HG03439 (cell line): ENCODE data around the gene CECR2.
"Not testable (repeated sequence)": the region's sequence is repeated elsewhere in the genome, so short reads cannot be mapped to it uniquely, and the experiment has no call there.

Source experiments
- ATAC-seq: cut with Tn5 transposase; IDR thresholded peaks from one replicate; pipeline ENCODE4 v1.9.1; 2021; ENCODE audit warnings: mild to moderate bottlenecking, moderate library complexity; ENCODE audit not compliant: unreplicated experiment

Gene CECR2

DNA sequence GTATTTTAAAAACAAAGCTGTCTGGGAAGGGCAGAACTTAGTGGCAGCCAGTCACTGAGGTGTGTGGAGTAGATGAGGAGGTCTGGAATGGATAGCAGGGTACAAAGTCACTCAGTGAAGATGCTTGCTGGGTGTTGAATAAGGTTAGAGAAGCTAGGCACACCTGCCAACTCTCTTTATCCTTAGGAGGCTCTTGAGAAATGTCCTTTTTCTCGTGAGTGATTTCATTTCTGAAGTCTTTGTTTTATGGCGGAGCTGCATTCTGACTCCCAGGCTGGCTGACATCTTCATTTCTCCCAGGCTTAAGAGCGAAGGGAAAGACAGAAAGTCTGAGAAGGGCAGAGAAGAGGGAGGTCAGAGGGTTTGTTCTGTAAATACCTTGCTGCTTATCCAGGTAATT is 31.0 kb downstream of the CECR2 start:
- no peak for ATAC-seq

DNA sequence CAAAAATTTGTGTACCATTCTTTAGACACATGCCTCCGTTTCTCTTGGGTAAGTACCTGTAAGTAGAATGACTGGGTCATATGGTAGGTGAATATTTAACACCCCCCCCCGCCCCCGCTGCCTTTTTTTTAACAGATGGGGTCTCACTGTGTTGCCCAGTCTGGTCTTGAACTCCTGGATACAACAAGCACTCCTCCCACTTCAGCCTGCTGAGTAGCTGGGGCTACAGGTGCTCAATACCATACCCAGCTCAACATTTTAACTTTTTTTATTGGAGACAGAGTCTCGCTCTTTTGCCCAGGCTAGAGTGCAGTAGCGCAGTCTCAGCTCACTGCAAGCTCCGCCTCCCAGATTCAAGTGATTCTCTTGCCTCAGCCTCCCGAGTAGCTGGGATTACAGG is 32.5 kb downstream of the CECR2 start:
- ATAC-seq: no peak

DNA sequence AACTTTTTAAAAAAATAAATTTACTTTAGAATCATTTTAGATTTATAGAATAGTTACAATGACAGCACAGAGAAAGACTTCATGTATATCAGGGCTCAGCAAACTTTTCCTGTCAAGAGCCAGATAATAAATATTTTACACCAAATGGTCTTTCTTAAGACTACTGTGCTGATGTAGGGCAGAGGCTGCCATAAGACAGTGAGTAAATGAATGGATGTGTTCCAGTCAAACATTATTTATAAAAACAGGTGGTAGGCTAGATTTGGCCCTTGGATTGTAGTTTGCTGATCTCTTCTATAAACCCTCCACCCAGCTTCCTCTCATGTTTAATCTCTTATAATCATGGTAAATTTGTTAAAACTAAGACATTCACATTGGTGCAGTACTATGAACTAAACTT is 33.0 kb downstream of the CECR2 start:
- no peak for ATAC-seq

DNA sequence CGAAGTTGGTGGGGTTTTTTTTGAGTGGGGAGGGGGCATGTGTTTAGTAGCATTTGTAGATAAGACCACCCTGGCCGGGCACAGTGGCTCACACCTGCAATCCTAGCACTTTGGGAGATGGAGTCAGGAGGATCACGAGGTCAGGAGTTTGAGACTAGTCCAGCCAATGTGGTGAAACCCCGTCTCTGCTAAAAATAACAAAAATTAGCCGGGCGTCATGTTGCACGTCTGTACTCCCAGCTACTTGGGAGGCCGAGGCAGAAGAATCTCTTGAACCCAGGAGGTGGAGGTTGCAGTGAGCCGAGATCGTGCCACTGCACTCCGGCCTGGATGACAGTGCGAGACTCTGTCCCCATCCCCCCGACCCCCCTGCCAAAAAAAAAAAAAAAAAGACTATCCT is 34.6 kb downstream of the CECR2 start:
- ATAC-seq: no peak

DNA sequence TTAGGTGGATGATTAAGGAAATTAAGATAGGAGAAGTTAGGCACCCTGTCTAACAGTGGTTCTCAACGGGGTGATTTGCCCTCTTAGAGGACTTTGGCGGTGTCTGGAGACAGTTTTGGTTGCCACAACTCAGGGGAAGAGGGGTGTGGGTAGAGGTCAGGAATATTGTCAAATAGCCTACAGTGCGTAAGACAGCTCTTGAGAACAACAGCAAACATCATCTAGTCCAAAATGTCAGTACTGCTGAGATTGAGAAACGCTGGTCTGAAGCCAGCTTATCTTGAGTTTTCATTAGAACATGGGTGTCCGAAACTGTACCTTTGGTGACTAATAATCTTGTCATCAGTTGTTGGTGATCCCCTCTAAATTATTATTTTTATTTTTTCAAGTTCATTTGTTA is 38.4 kb downstream of the CECR2 start:
- ATAC-seq: no peak

DNA sequence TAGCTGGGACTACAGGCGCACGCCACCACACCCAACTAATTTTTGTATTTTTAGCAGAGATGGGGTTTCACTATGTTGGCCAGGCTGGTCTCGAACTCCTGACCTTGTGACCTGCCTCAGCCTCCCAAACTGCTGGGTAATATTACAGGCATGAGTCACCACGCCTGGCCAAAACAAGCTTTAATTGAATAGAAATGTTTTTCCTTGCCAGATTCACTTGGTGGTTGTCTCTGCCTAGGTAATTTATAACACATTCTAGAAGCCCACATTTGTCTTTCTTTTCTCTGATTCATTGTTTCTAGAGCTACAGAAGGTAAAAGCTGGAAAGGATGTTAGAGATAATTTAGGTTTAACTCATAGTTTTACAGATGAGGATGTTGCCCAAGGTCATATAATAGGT is 41.3 kb downstream of the CECR2 start:
- ATAC-seq: no peak

DNA sequence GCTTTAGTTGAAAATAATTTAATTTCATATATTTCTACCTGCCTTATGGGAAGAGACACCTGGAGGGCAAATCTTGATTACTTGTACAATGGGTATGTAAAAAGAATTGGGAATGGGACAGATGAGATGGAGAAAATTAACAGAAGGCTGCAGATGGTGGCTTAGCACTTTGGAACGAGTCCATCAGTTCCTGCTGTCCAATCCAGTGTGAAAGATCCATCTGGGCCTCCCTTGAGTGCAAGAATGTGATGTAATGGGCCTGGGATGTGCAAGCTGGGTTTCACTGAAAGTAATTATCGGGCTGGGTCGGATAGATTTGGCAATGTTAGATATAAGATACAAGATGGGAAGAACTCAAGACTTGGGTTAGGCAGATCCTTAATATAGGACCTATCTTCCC is 42.0 kb downstream of the CECR2 start:
- no peak for ATAC-seq

DNA sequence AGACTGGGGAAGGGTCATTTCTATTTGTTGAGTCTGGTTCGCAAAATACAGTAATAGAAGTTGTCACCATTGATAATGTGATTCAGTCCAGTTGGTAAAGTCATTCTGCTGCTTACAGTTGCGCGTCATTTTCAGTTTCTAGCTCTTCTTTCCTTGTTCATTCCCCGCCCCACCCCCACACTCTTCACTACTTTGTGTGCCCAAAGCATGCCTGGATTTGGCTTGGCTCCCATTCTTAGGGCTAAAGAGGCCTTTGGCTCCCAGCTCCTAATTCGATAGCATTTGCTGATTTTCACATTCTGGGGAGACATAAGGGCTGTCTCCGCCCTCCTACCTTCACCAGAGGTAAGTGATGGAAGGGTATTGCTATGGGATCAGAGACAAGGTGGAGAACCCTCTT is 43.0 kb downstream of the CECR2 start:
- no peak for ATAC-seq

DNA sequence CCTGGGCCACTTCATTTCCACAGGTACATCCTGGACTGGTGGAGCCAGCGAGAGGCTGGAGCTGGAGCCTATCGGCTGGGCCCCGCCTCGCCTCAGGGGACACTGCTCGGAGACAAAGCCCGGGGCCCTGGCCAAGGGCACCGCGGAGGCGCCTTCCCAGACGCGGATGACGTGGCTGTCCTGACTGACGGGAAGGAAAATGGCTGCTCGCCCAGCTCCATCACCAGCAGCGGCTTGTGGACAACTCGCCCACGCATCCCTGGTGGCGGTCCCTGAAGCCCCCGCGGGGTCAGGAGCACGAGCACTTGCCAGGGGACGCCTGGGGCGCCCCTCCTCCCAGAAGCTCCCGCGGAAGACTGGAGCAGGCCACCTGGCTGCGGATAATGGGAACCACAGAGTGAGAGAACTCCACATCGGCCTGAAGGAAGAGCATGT is 49.6 kb downstream of the CECR2 start:
- no peak for ATAC-seq

DNA sequence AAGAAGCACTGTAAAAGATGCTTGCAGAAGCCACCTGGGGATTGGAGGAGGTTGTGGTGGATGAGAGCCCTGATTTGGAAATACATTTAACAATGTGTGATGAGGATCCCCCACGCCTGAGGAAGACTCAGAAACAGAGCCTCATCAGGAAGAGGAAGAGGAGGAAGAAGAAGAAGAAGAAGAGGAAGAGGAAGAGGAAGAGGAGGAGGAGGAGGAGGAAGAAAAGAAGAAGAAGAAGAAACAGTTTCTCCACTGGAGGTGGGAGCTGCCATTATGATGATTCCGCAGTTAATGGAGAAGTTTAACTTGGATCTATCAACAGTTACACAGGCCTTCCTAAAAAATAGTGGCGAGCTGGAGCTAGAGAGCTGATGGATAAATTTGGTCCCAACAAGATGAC is 50.1 kb downstream of the CECR2 start:
- ATAC-seq: no peak

DNA sequence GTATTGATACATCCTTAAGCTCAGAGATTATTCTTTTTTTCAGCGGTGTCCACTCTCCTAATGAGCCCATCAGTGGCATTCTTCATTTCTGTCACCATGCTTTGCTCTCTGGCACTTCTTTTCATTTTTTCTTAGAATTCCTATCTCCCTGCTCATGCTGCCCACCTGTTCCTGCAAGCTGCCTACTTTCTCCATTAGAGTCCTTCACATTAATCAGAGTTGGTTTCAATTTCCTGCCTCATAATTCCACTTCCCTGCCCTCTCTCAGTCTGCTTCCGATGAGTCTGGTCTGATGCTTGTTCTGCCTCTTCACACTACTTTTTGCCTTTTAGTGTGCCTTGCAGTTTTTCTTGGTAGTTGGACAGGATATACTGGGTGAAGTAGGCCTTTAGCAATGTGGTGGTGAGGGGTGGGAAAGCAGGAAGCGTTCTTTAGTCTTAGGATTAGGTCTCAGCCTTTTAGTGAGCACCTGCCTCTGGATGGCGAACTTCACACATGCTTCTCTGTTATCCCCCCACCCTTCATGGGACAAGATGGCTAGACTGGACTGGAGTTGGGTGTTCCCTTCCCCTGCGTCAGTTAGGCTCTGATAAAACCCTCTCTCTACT is 53.6 kb downstream of the CECR2 start:
- ATAC-seq: no peak

DNA sequence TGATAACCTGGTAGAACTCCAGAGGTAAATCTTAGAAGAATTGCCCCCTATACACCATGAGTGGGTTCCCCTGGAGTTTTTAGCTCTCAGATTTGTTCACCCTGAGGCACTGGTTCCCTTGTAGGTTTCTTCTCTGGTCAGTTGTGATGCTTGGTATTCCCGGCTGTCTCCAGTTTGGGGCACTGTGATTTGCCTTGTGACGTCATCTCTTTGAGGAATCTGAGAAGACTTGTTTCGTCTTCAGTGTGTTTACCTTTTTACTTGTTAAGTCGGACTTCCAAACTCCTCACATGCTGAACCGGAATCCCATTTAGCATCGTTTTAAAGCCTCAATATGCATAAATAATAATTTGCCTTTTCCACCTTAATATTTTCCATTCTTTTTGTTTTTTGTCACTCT is 54.4 kb downstream of the CECR2 start:
- ATAC-seq: no peak

DNA sequence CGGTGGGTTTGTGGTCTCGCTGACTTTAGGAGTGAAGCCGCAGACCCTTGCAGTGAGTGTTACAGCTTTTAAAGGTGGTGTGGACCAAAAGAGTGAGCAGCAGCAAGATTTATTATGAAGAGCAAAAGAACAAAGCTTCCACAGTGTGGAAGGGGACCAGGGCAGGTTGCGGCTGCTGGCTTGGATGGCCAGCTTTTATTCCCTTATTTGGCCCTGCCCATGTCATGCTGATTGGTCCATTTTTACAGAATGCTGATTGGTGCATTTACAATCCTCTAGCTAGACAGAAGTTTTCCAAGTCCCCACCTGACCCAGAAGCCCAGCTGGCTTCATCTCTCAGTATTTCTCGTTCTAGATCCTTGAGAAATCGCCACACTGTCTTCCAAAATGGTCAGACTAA is 58.3 kb downstream of the CECR2 start:
- ATAC-seq: not testable (repeated sequence)

DNA sequence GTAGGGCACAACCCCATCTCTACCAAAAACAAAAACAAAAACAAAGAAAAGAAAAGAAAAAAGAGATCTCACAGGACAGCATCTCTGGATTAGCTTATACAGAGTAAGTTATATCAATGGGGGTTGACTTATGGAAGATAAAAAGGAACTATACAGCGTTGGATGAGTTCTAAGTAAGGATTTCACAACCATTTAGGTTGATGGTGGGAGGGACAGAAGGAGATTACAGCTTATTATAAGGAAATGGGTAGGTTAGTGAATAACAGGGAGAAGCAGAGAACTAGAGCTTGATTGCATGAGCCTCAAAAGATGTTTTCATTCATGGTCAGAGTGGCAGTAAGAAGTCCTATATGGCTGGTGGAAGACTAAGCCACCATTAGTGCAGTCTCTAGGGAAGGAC is 60.3 kb downstream of the CECR2 start:
- no peak for ATAC-seq

DNA sequence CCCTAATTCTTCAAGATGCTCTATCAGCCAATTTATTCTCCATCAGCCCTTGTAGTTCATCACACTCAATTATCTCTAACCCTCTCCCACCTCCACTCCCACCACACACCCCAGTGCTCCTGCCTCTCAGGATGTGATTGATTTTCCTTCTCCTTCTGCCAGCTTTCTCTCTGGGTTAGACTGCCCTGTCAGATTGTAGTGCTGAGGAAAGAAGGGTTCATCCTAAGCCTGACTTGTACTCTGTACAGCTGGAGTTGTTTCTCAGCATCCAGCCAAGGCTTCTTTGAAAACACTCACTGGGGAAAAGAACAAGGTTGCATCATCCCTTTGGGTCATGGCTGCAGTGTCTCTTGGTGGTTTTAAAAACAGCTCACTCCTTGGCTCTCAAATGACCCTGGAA is 61.2 kb downstream of the CECR2 start:
- no peak for ATAC-seq

DNA sequence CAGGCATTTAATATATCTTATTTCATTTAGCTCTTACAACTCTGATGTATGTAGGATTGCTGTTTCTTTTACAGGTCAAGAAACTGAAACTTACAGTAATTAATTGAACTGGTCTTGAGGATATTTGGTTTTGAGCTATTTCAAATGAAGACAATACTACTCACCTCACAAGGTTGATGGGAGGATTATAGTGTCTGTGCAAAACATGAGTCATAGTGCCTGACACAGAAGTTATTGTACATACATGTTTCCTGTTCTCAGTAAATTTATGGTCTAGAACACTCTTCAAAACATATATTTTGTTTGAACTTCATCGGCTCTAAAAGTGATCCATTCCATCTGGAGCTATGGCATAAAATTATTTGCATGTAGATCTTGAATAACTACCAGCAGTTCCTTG is 61.9 kb downstream of the CECR2 start:
- no peak for ATAC-seq

DNA sequence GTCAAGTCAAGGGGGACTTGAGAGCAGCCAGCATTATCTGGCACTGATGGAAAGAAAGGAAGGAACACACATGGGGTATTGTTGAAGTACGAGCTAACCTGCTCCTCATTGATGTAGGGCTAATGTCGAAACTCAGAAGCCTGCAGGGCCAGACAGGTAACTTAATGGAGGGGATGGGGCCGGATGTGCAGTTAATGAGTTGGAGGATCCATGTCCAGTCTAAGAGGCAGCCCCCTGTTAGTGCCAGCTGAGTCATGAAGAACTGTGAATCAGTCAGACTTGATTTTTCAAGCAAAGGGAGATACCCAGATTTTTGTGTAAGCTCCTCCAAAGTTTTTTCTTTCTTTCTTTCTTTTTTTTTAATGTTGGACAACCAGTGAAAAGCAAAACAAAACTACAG is 65.6 kb downstream of the CECR2 start:
- no peak for ATAC-seq

DNA sequence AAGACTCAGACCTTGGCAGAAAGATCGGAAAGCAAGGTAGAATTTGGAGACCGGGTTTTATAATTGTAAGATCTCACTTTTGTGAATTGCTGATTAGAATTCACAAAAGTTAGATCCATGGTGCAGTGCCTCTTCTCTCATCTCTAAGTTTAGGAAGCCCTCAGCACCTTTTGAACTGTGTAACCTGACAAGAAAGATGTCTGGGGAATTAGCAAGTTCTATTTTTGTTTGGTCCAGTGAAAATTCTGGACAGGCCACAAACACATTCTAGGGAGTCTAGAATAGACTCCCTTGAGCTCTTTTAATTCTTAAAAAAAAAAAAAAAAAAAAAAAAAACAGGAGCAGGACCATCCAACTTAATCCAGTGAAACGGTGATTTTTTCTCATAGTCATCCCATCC is 66.1 kb downstream of the CECR2 start:
- no peak for ATAC-seq

DNA sequence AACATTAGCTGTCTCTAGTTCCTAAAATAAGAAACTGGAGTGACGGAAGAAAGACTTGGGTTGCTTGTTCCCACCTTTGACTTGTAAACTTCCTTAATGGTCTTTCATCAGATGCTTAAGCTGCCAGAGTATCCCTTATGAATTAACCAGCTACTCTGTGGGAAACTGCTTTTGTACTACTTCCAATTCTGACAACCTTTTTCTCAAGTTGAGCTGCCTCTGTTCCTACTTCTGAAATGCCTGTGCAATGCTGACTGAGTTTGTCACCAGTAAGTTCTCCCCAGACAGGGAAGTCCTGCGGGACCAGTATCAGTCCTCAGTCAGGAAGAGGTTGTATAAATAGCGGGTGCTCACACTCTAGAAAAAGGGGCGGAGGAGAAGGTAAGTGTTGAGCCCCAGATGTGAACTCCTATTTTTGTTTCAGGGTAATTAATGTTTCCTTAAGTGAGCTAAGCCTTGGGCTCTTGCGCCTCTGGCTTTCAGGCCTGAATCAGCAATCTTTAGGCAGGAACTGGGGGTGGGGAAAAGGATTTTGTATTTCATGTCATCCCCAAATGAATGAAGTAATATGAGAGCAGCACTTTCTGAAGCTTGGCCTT is 67.2 kb downstream of the CECR2 start:
- no peak for ATAC-seq

DNA sequence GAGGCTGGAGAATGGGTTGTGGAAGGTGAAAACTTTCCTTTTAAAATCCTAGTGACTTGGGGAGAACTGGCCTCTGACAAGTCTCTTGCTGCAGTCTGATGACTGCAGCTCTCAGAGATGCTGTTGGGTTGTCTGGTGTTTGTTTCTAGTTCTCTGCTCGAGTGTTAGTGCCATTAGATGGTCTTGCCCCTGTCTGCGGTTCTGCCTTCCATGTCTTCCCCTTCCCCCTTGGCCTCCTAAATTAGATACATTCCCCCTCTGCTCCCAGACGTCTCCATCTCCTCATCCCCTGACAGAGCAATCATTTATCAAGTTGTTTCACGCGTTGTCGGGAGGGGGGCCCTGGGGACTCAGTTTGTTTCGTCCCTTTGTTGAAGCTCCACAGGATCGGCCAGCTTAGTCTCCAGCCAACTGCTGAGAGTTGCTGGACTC is 67.7 kb downstream of the CECR2 start:
- ATAC-seq: no peak

DNA sequence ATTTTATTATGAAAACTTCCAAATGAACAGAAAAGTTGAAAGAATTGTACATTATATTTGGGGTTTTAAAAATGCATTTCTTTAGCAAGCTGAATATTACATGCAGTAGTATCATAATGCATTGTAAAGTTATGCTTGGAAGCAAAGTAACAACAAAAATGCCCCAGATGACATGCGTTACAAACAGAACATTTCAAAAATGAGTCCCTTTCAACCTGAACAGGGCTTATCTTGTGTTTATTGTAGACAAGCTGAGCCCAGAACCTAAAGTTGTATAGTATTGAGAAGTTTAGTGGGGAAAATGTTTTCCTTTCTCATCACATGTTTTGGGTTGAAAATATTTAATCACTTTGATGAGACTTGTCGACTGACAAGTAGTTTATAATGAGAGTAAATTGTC is 68.8 kb downstream of the CECR2 start:
- ATAC-seq: no peak

DNA sequence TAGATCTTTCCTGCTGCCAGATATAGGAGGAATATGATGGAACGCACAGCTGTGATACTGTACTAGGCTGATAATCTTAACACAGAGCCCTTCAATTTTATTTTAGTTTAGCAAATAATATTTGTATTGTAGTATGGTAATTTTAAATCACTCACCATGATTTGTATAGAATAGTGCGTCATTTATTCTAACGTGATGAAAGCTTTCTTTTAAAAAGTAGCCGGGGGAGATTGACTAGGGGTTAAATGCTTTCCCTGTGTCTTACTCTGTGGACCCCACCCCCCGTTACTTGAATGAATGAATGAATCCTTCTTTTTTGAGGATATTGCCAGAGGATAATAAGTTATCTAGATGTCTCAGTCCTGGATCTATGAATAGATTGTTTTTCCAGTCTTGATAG is 72.1 kb downstream of the CECR2 start:
- no peak for ATAC-seq
